Natural killer cell (primary cell): Measurements from ENCODE around the gene CDH11. TPM values are rescaled to one million over a fixed set of nuclear protein-coding genes. Genes with fewer than 3 reads are reported as not detected.

ENCODE experiments used
- ATAC-seq, 3 donors: fragments of 150-1000 bp in 2 of 3; fragments of 200-7000 bp in 1 of 3; cut with Tn5 transposase; 1 replicate in 1 of 3; 2 replicates in 2 of 3; pipeline ENCODE4 v1.10.0; 2021; ENCODE audit warnings: mild to moderate bottlenecking in 2 of 3, moderate library complexity in 2 of 3
- DNase-seq, 2 donors: peaks; one replicate each; pipeline versions ENCODE4 v3.0.0 to v3.0.0-alpha.2; 2013 to 2021; ENCODE audit warnings: mixed read lengths in 1 of 2
- H3K27ac ChIP-seq: one replicate; pipeline ENCODE4 v1.5.1; 2013; ENCODE audit warnings: mild to moderate bottlenecking, low read length
- H3K27me3 ChIP-seq: one replicate; pipeline ENCODE4 v1.6.1; 2013; ENCODE audit warnings: low read length; ENCODE audit not compliant: control insufficient read depth, insufficient read depth
- H3K36me3 ChIP-seq: one replicate; pipeline ENCODE4 v1.6.1; 2013; ENCODE audit warnings: low read length; ENCODE audit not compliant: control insufficient read depth, insufficient read depth
- H3K4me1 ChIP-seq: one replicate; pipeline ENCODE4 v1.6.1; 2013; ENCODE audit warnings: low read length; ENCODE audit not compliant: control insufficient read depth, insufficient read depth
- H3K4me3 ChIP-seq: one replicate; pipeline ENCODE4 v1.5.1; 2013; ENCODE audit warnings: low read length
- H3K9me3 ChIP-seq: one replicate; pipeline ENCODE4 v1.6.1; 2013; ENCODE audit warnings: low read length; ENCODE audit not compliant: control insufficient read depth, insufficient read depth
- H3K27ac Mint-ChIP-seq, 2 donors: one replicate each; pipeline ENCODE4 v1.8.0; 2022; ENCODE audit warnings: mild to moderate bottlenecking in 2 of 2, mixed read lengths in 2 of 2, moderate library complexity in 1 of 2
- H3K27me3 Mint-ChIP-seq, 2 donors: one replicate each; pipeline ENCODE4 v1.8.0; 2022; ENCODE audit warnings: low read depth in 2 of 2, mixed read lengths in 2 of 2
- H3K36me3 Mint-ChIP-seq: one replicate; pipeline ENCODE4 v1.8.0; 2022; ENCODE audit warnings: mixed read lengths
- H3K4me1 Mint-ChIP-seq, 2 donors: one replicate each; pipeline ENCODE4 v1.8.0; 2022; ENCODE audit warnings: mixed read lengths in 2 of 2
- H3K4me3 Mint-ChIP-seq: one replicate; pipeline ENCODE4 v1.8.0; 2022; ENCODE audit warnings: mild to moderate bottlenecking, moderate library complexity, mixed read lengths
- H3K9me3 Mint-ChIP-seq, 2 donors: one replicate each; pipeline ENCODE4 v1.8.0; 2022; ENCODE audit warnings: mixed read lengths in 2 of 2
- WGBS: methylation state at CpG from one replicate; pipeline ENCODE4 v1.1.7; 2013; ENCODE audit warnings: missing lambda C conversion rate; ENCODE audit not compliant: insufficient coverage; 5-methylcytosine and 5-hydroxymethylcytosine counted together
- intact Hi-C: fragments of 100-400 bp; cut with micrococcal nuclease; formaldehyde crosslinking; loops from one replicate; pipeline ENCODE4 v1.14.2; 2022
- total RNA-seq, 4 donors: library from RNA; stranded (reverse); fragments of 120-200 nt in 1 of 4; gene quantifications; one replicate each; pipeline versions ENCODE4 v1.2.3 to v1.2.4, GENCODE V29; 2013 to 2022
- TF ChIP-seq, protein P1 (sequence below): fragments of 200-600 bp; IDR thresholded peaks from one replicate; pipeline ENCODE4 v1.8.0; 2022; ENCODE audit warnings: antibody characterized with exemption

Gene CDH11
- total RNA-seq, 3 donors from 2014 or later (not counting 1 experiment from before 2014, with no cell fraction given): not detected

DNA sequence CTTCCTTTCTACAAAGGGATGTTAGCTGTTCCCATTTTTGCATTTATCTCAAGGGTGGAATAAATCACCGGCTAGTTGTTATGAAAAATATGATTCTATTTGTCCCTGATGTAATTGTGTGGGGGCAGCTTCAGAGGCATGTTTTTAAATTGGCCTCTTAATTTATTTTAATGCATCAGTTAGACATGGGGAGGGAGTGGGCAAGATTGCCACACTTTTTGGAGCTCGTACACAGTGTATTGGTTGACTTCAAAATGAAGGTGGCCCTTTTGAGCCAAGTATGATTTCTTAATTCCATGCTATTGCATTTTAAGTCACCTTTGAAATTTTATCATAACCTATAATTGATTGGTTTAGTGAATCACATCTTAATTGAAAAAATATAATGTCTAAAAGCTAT is 223.7 kb downstream of the CDH11 start:
- intact Hi-C loops: no loop called here
- Histone ChIP-seq H3K27ac (no peak overlapping the region), H3K9me3 (no peaks in the 10 kb centered on the region), H3K36me3 (no peaks in the 10 kb centered on the region), H3K4me1 (no peaks in the 10 kb centered on the region), H3K27me3 (no peaks in the 10 kb centered on the region), H3K4me3 (no peak overlapping the region)
- Mint-ChIP-seq H3K27me3 (no peaks in the 10 kb centered on the region), H3K4me3 (no peak overlapping the region), H3K36me3 (no peaks in the 10 kb centered on the region), H3K9me3 (peaks cover 6 to 7% of the 10 kb centered on the region in 2 donors), H3K4me1 (no peaks in the 10 kb centered on the region), H3K27ac (no peak overlapping the region)
- 92% methylated on average over 2 of the region's 2 CpGs for WGBS
- DNase-seq (no peak), ATAC-seq (no peak)
- TF ChIP-seq, protein P1, sequence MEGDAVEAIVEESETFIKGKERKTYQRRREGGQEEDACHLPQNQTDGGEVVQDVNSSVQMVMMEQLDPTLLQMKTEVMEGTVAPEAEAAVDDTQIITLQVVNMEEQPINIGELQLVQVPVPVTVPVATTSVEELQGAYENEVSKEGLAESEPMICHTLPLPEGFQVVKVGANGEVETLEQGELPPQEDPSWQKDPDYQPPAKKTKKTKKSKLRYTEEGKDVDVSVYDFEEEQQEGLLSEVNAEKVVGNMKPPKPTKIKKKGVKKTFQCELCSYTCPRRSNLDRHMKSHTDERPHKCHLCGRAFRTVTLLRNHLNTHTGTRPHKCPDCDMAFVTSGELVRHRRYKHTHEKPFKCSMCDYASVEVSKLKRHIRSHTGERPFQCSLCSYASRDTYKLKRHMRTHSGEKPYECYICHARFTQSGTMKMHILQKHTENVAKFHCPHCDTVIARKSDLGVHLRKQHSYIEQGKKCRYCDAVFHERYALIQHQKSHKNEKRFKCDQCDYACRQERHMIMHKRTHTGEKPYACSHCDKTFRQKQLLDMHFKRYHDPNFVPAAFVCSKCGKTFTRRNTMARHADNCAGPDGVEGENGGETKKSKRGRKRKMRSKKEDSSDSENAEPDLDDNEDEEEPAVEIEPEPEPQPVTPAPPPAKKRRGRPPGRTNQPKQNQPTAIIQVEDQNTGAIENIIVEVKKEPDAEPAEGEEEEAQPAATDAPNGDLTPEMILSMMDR: no peak
